HEK293T (cell line): Measurements from ENCODE around the gene ITSN1.

Experiments
- ARNT ChIP-seq: fragments of 450-650 bp; IDR thresholded peaks from 2 replicates; pipeline ENCODE4 v1.6.1; 2017; ENCODE audit warnings: mild to moderate bottlenecking
- ELF4 ChIP-seq: fragments of 450-650 bp; IDR thresholded peaks from 2 replicates; pipeline ENCODE4 v1.6.1; 2017; ENCODE audit warnings: antibody characterized with exemption
- FOXK2 ChIP-seq: fragments of 450-650 bp; IDR thresholded peaks from 2 replicates; pipeline ENCODE4 v1.6.1; 2016; ENCODE audit warnings: mild to moderate bottlenecking
- HDGF ChIP-seq: fragments of 450-650 bp; IDR thresholded peaks from 2 replicates; pipeline ENCODE4 v1.6.1; 2017; ENCODE audit warnings: antibody characterized with exemption, borderline replicate concordance
- L3MBTL2 ChIP-seq: fragments of 450-650 bp; conservative IDR thresholded peaks from 2 replicates; pipeline ENCODE4 v1.6.1; 2016; ENCODE audit warnings: mild to moderate bottlenecking
- LEF1 ChIP-seq: fragments of 450-650 bp; IDR thresholded peaks from 2 replicates; pipeline ENCODE4 v1.6.1; 2017; ENCODE audit warnings: mild to moderate bottlenecking, borderline replicate concordance
- NFRKB ChIP-seq: fragments of 450-650 bp; IDR thresholded peaks from 2 replicates; pipeline ENCODE4 v1.6.1; 2016; ENCODE audit warnings: mild to moderate bottlenecking, moderate library complexity
- SP1 ChIP-seq: fragments of 450-650 bp; IDR thresholded peaks from 2 replicates; pipeline ENCODE4 v1.6.1; 2017
- SUZ12 ChIP-seq: fragments of 450-650 bp; IDR thresholded peaks from 2 replicates; pipeline ENCODE4 v1.6.1; 2016; ENCODE audit warnings: mild to moderate bottlenecking
- TF ChIP-seq, protein P1 (sequence below): fragments of 450-650 bp; IDR thresholded peaks from 2 replicates; pipeline ENCODE4 v1.6.1; 2016

DNA sequence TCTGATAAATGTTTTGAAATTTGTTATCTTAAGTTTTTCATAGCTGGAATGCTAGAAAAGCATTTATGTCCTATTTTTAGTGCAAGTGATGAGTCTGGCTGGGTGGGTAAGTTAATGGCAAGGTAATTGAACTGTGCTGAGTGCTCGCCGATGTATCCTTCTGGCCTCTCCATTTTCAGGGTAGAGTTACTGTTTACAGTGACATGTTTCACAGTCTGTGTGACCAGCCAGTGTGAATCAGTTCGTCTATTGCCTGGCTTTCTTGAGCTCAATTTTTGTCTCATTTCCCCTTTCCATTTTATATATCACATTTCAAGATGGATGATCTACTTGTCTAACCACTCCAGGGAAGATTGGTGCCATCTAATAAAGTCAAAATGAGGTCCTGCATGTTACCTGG lies 44.1 kb downstream of the ITSN1 start:
- TF ChIP-seq NFRKB: no peak
- TF ChIP-seq, protein P1, sequence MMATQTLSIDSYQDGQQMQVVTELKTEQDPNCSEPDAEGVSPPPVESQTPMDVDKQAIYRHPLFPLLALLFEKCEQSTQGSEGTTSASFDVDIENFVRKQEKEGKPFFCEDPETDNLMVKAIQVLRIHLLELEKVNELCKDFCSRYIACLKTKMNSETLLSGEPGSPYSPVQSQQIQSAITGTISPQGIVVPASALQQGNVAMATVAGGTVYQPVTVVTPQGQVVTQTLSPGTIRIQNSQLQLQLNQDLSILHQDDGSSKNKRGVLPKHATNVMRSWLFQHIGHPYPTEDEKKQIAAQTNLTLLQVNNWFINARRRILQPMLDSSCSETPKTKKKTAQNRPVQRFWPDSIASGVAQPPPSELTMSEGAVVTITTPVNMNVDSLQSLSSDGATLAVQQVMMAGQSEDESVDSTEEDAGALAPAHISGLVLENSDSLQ: no peak
- TF ChIP-seq HDGF: no peak
- TF ChIP-seq LEF1: no peak
- no peak for TF ChIP-seq FOXK2
- no peak for TF ChIP-seq SUZ12
- no peak for TF ChIP-seq ARNT
- no peak for TF ChIP-seq ELF4
- TF ChIP-seq L3MBTL2: no peak
- no peak for TF ChIP-seq SP1
